ENCODE measurements around the gene AKAP14.

AKAP14 gene

DNA sequence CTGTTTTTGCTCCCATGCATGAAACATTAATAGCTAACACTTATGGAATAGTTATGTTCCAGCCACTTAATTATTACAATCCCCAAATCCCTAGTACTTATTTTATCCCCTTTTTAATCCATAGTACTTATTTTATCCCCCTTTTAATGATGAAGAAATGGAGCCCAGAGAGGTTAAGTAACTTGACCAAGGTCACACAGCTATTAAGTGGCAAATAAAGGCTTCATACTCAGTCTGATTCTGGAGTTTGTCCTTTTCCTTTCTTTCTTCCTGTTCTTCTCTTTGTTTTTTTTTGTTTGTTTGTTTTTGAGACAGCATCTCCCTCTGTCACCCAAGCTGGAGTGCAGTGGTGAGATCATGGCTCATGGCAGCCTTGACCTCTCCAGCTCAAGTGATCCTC lies 45.6 kb downstream of the AKAP14 start:
- TF ChIP-seq CTCF (IDR thresholded peaks at IDR 0.05; ENCODE audit: low read depth, low read length, missing control alignments): no peak
- H3K4me3 ChIP-seq (replicated peaks; ENCODE audit: low read depth, low read length): no peak overlapping the region
- DNase-seq (ENCODE audit: extremely low read depth, low read depth): no peak

DNA sequence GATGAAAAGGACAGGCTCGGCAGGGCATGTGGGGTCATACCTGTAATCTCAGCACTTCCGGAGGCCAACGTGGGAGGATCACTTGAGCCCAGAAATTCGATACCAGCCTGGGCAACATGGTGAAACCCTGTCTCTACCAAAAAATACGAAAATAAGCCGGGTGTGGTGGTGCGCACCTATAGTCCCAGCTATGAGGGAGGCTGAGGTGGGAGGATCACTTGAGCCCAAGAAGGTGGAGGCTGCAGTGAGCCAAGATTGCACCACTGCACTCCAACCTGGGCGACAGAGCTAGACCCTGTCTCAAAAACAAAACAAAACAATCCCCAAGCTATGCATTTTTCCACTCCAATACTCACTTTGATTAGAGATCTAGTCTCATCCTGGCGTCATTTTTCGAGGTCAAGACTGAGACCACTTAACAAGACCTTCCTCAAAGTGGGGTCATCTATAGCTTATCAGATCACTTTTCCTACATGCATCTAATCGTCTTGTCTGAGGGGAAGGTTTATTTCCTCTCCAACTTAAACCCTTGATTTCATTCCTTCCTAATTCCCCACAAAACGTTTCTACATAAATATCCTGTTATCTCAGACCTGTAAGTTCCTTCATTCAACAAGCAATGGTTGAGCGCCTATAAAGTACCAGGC lies 46.6 kb downstream of the AKAP14 start:
- DNase-seq (ENCODE audit: extremely low read depth, low read depth): no peak
- no peak for TF ChIP-seq CTCF (IDR thresholded peaks at IDR 0.05; ENCODE audit: low read depth, low read length, missing control alignments)
- H3K4me3 ChIP-seq (replicated peaks; ENCODE audit: low read depth, low read length): peak overlapping the region; percentile 66

- DNase-seq (ENCODE audit: extremely low read depth, low read depth): no peak
- TF ChIP-seq CTCF (IDR thresholded peaks at IDR 0.05; ENCODE audit: low read depth, low read length, missing control alignments): no peak
Measured at GRCh38 chrX:119942831-119943184, 47.1 kb downstream of the AKAP14 start.

DNA sequence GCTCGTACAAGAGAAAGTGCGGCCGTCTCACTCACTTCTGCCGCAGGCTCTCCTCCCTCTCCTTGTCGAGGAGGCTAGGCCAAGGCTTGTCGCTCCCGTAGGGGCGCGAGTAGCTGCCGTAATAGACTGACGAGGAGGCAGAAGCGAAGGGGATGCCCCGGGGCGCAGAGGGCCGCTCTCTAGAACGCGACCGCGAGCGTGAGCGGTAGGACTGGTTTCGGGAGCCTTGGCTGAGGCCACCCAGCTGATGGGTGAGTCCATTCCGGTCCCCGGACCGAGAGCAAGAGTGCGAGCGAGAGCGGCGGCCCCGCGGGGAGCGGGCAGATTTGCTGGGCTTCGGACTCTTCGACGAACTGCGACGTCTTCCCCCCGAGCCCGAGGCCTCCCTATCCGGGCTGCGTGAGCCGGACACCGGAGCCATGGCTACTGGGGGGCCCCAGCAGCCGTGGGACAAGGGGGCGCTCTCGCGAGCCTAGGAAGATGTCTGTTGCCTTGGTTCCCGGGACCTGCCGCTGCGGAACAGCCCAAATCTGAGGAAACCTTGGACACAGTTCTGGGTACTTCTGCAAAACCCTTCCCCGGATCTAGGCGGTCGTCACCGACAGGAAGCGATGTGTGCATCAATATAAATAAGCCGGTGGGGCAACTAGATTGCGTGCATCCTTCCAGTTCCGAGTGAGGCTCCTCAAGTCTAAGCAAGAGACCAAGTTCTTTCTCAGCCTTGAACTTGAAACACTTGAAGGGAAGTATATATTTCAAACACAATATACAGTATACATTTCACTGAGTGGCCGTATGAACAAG lies 47.7 kb downstream of the AKAP14 start, which contains the start of gene NKAP:
Gene NKAP (minus strand): TSS at position 567 of the 804 bp plus-strand sequence. CDS start 146 bp downstream, at position 421.
- no peak for TF ChIP-seq CTCF (IDR thresholded peaks at IDR 0.05; ENCODE audit: low read depth, low read length, missing control alignments)
- peak within 1 kb of the TSS; percentile 66 for H3K4me3 ChIP-seq (replicated peaks; ENCODE audit: low read depth, low read length)
- DNase-seq (ENCODE audit: extremely low read depth, low read depth): peak; percentile 82

More at GRCh38 chrX:119942831-119943184, 47.1 kb downstream of the AKAP14 start:
- peak overlapping the region; percentile 66 for H3K4me3 ChIP-seq (replicated peaks; ENCODE audit: low read depth, low read length)

DNA sequence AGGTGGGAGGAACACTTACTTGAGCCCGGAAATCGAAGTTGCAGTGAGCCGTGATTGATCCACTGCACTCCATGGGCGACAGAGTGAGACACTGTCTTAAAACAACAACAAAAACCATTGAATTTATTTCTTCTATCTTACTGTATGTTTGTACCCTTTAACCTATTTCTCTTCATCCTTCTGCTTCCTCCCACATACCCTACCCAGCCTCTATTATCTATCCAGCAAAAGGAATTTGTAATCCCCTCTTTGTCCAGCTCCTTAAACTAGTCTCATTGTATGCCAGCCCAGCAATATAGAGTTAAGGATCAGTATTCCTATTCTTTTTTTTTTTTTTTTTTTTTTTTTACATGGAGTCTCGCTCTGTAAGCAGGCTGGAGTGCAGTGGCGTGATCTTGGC lies 49.8 kb downstream of the AKAP14 start:
- DNase-seq (ENCODE audit: extremely low read depth, low read depth): no peak
- H3K4me3 ChIP-seq (replicated peaks; ENCODE audit: low read depth, low read length): no peak overlapping the region

DNA sequence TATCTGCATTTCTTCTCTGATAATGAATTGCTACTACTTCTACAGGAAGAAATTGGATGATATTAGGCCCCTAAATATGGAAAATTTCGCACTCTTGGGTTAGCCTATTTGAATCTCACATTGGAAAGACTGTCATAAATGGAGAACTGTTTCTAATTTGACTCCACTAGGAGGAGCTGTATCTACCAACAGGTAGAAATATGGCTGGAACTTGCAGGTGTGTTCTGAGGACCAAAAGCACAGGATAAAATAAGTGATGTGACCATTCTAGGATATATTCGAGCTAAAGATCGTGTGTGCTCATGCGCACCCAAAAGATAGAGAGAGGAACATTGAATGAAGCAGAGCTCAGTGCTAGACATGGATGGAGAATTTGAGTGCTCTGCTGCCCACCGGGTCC lies 52.7 kb downstream of the AKAP14 start:
- no peak for DNase-seq (ENCODE audit: extremely low read depth, low read depth)
- H3K4me3 ChIP-seq (replicated peaks; ENCODE audit: low read depth, low read length): no peak overlapping the region
- no peak for TF ChIP-seq CTCF (IDR thresholded peaks at IDR 0.05; ENCODE audit: low read depth, low read length, missing control alignments)

More for the DNA sequence above, 49.8 kb downstream of the AKAP14 start:
- TF ChIP-seq CTCF (IDR thresholded peaks at IDR 0.05; ENCODE audit: low read depth, low read length, missing control alignments): no peak
